ENCODE results near the gene PGBD2.

- TF ChIP-seq USF1 (IDR thresholded peaks at IDR 0.05) (no peak), NFIC (IDR thresholded peaks at IDR 0.05) (no peak), MAX (IDR thresholded peaks at IDR 0.05) (no peak), CEBPB (IDR thresholded peaks at IDR 0.05) (no peak), EP300 (IDR thresholded peaks at IDR 0.05; ENCODE audit: borderline replicate concordance) (no peak), FOXM1 (IDR thresholded peaks at IDR 0.05; ENCODE audit: borderline replicate concordance, low read depth) (no peak), TEAD4 (IDR thresholded peaks at IDR 0.05) (no peak), TAF1 (IDR thresholded peaks at IDR 0.05; ENCODE audit: low read depth) (no peak), CREB1 (IDR thresholded peaks at IDR 0.05; ENCODE audit: low read depth) (no peak), RAD21 (IDR thresholded peaks at IDR 0.05; ENCODE audit: low read depth) (no peak), YY1 (IDR thresholded peaks at IDR 0.05; ENCODE audit: low read depth) (no peak), REST (IDR thresholded peaks at IDR 0.05; ENCODE audit: low read depth) (no peak), TCF12 (IDR thresholded peaks at IDR 0.05; ENCODE audit: low read depth) (no peak), EGR1 (IDR thresholded peaks at IDR 0.05) (no peak)
Measured at GRCh38 chr1:248900637-248901036, 5.4 kb upstream of the PGBD2 start.

Measured in Ishikawa (cell line).